ENCODE results near the gene TPP1. TPM values are rescaled to one million over a fixed set of nuclear protein-coding genes. Genes with fewer than 3 reads are reported as not detected.

The TPP1 gene
- total and polyA plus RNA-seq, 10 donors, result 54.9 to 306 (median 212) TPM

- H3K36me3 ChIP-seq, result peaks cover 0 to 40% (median 0%) of the 10 kb centered on the region in 6 donors
- 98 to 100% (median 99%) methylated on average over 7 of the region's 7 CpGs; no CpG with 5 or more reads in 1 of the 5 donors for WGBS, 5 donors
- intact Hi-C loops (cut with DNase I; ENCODE audit: low total_unique reads), result no loop called here
- no peak overlapping the region for H3K4me3 ChIP-seq
- no peak for TF ChIP-seq POLR2A (IDR thresholded peaks at IDR 0.05)
- TF ChIP-seq POLR2AphosphoS5 (IDR thresholded peaks at IDR 0.05), result no peak
- TF ChIP-seq CTCF (IDR thresholded peaks at IDR 0.05 in 8 of 11, conservative IDR thresholded peaks at IDR 0.05 in 3 of 11), result no peak
- H3K4me1 ChIP-seq, result peaks cover 0 to 19% (median 8%) of the 10 kb centered on the region in 6 donors
- no peaks in the 10 kb centered on the region for H3K9me3 ChIP-seq
- H3K27ac ChIP-seq, result no peak overlapping the region
- no peak for DNase-seq
- H3K27me3 ChIP-seq (replicated peaks in 1 of 7), result no peaks in the 10 kb centered on the region
Observed at GRCh38 chr11:6567371-6567745, 51.9 kb downstream of the TPP1 start.

- Histone ChIP-seq H3K27ac (no peak overlapping the region), H3K9me3 (no peaks in the 10 kb centered on the region), H3K27me3 (replicated peaks in 1 of 7) (no peaks in the 10 kb centered on the region), H3K4me3 (no peak overlapping the region), H3K36me3 (peaks cover 0 to 40% (median 0%) of the 10 kb centered on the region in 6 donors), H3K4me1 (peaks cover 0 to 19% (median 8%) of the 10 kb centered on the region in 6 donors)
- DNase-seq, result peak; percentile 54
- WGBS, 5 donors, result 89 to 95% (median 92%) methylated on average over 9 to 13 of the region's 13 CpGs
- TF ChIP-seq POLR2AphosphoS5 (IDR thresholded peaks at IDR 0.05) (no peak), POLR2A (IDR thresholded peaks at IDR 0.05) (no peak), CTCF (IDR thresholded peaks at IDR 0.05 in 8 of 11, conservative IDR thresholded peaks at IDR 0.05 in 3 of 11) (no peak)
- intact Hi-C loops (cut with DNase I; ENCODE audit: low total_unique reads), result no loop called here
Observed at GRCh38 chr11:6566704-6567370, 52.4 kb downstream of the TPP1 start.

DNA sequence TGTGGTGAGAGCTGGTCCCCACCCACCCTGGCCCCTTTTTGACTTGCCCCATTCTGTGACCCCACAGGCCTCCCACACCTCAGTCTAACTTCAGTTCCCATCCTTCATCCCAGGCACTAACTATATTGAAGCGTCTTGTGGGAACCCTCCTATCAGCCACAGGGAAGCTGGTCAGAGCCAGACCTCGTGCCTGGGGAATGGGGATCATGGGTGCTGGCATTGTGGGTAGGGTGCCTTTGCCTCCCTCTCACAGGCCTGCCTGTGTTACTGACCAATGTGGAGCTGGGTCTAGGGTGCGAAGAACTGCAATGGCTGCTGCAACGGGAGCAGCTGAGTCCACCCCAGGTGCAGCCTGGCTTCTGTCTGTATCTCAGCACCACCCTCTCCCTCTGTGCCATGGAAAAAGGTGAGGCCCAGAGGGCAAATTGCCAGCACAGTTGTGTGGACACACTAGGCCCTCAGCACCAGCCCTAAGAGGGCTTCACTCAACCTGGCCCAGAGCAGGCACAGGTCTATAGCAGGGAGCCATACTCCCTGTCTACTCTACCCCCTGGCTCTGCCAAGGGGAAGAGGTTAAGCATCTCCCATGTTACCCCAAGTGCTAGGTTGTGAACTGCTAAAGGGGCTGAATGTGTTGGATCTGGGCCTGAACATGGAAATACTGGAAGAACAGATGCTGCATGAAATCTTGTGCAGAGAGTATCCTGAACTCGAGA, 53.1 kb downstream of the TPP1 start:
- Histone ChIP-seq H3K4me1 (peaks cover 0 to 18% (median 8%) of the 10 kb centered on the region in 6 donors), H3K4me3 (no peak overlapping the region), H3K36me3 (peaks cover 0 to 39% (median 0%) of the 10 kb centered on the region in 6 donors), H3K27me3 (replicated peaks in 1 of 7) (no peaks in the 10 kb centered on the region), H3K9me3 (no peaks in the 10 kb centered on the region), H3K27ac (no peak overlapping the region)
- TF ChIP-seq POLR2AphosphoS5 (IDR thresholded peaks at IDR 0.05) (no peak), POLR2A (IDR thresholded peaks at IDR 0.05) (no peak), CTCF (IDR thresholded peaks at IDR 0.05 in 8 of 11, conservative IDR thresholded peaks at IDR 0.05 in 3 of 11) (no peak)
- peak; percentile 44 for DNase-seq
- intact Hi-C loops (cut with DNase I; ENCODE audit: low total_unique reads), result no loop called here
- WGBS, 5 donors, result 93 to 95% (median 95%) methylated on average over 4 to 5 of the region's 5 CpGs

DNA sequence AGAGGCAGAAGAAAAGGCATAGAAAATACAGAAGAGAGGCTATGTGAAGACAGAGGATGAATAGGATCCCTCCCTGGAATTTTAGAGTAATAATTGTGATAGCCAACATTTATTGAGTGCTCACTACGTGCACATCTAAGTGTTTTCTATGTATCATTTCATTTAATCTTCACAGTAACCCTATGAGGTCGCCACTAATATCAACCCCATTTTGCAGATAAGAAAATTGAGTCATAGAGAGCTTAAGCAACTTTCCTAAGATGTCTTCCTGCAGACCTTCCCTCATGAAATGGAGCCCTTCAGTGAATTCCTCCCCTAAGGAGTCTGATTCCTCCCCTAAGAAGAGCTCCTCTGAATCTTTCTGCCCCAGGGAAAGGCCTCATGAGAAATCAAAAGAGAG, 53.9 kb downstream of the TPP1 start:
- Histone ChIP-seq H3K4me3 (no peak overlapping the region), H3K9me3 (no peaks in the 10 kb centered on the region), H3K27ac (no peak overlapping the region), H3K4me1 (peaks cover 0 to 18% (median 8%) of the 10 kb centered on the region in 6 donors), H3K27me3 (replicated peaks in 1 of 7) (no peaks in the 10 kb centered on the region), H3K36me3 (peaks cover 0 to 31% (median 0%) of the 10 kb centered on the region in 6 donors)
- 68 to 94% (median 86%) methylated on average over 2 of the region's 2 CpGs for whole genome bisulfite sequencing, 5 donors
- no peak for DNase-seq
- TF ChIP-seq POLR2A (IDR thresholded peaks at IDR 0.05) (no peak), POLR2AphosphoS5 (IDR thresholded peaks at IDR 0.05) (no peak), CTCF (IDR thresholded peaks at IDR 0.05 in 8 of 11, conservative IDR thresholded peaks at IDR 0.05 in 3 of 11) (no peak)
- intact Hi-C loops (cut with DNase I; ENCODE audit: low total_unique reads), result no loop called here
